GM12865 (cell line): Measurements from ENCODE around the gene GOLGA8A.

Experiments
- DNase-seq: peaks from one replicate; pipeline ENCODE4 v3.0.0; 2010; ENCODE audit warnings: low read depth
- H3K4me3 ChIP-seq: 2 replicates; pipeline ENCODE4 v1.5.1; 2011; ENCODE audit warnings: mild to moderate bottlenecking, low read depth, low read length, control low read depth
- CTCF ChIP-seq: IDR thresholded peaks from 2 replicates; pipeline ENCODE4 v1.5.1; 2011; ENCODE audit warnings: low read length, control low read depth, low read depth, inconsistent platforms; ENCODE audit not compliant: insufficient read depth; ENCODE audit errors: missing control alignments

The GOLGA8A gene

DNA sequence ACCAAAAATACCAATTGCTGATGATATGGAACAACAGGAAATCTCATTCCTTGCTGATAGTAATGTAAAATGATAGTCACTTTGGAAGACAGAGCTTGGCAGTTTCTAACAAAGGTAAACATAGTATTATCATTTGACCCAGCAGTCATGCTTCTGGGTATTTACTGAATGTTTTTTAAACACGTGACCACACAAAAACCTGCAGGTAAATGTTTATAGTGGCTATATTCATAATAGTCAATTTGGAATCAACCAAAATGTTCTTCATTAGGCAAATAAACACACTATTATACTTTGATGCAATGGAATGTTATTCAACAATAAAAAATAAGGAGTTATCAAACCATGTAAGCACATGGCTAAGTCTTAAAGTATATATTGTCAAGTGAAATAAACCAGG lies 24.1 kb upstream of the GOLGA8A start:
- H3K4me3 ChIP-seq, result no peak overlapping the region
- no peak for DNase-seq
- no peak for TF ChIP-seq CTCF

GRCh38 chr15:34460451-34460850 lies 22.8 kb upstream of the GOLGA8A start:
- no peak for DNase-seq
- TF ChIP-seq CTCF, result no peak
- no peak overlapping the region for H3K4me3 ChIP-seq

DNA sequence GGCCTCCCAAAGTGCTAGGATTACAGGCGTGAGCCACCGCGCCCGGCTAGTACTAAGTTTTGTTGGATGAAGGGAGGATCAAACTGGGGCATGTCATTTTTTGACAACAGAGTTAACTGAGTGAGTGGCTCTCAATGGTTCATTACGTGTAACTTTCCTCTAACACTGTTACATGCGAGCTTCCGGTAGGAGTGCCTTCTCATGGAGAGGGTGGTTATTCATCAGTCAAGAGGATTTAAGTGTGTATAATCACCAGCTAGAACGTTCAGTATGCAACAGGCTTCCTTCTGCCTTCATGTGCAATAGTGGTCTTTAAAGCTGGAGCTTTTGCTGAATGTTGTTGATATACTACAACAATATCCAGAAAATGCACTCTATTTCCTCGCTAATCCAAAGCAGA lies 19.1 kb upstream of the GOLGA8A start:
- no peak for TF ChIP-seq CTCF
- no peak for DNase-seq

GRCh38 chr15:34442891-34443290 lies 5.3 kb upstream of the GOLGA8A start:
- no peak for DNase-seq
- TF ChIP-seq CTCF, result no peak
- no peak overlapping the region for H3K4me3 ChIP-seq

More for the DNA sequence above, 19.1 kb upstream of the GOLGA8A start:
- H3K4me3 ChIP-seq, result no peak overlapping the region

- no peak for TF ChIP-seq CTCF
- DNase-seq, result no peak
- H3K4me3 ChIP-seq, result no peak overlapping the region
Measured at GRCh38 chr15:34439878-34440277, 2.3 kb upstream of the GOLGA8A start.

- peak; percentile 3 for TF ChIP-seq CTCF
- peak; percentile 60 for DNase-seq
- H3K4me3 ChIP-seq, result peak overlapping the region; percentile 57
Measured at GRCh38 chr15:34436956-34437442, 609 bp downstream of the GOLGA8A start.
